HepG2 (cell line): ENCODE data around the gene PTEN. TPM values are rescaled to one million over a fixed set of nuclear protein-coding genes. Genes with fewer than 3 reads are reported as not detected.

Experiments used
- ATAC-seq: fragments of 200-7000 bp; cut with Tn5 transposase; 3 replicates; pipeline ENCODE4 v1.9.1; 2020; ENCODE audit warnings: mild to moderate bottlenecking, moderate library complexity
- BruUV-seq: library from RNA; stranded (reverse); fragments of 400-500 nt; replicated peaks from 2 replicates; lab custom pipeline; 2021; lab: Mats Ljungman, UMichigan
- CTCF ChIA-PET: fragments of 300-600 bp; formaldehyde crosslinking; extraction: SDS; loops from one replicate; lab custom pipeline; 2021; ENCODE audit warnings: low total read pairs, inconsistent platforms, low intra/inter-chr PET ratio; lab: Yijun Ruan, JAX
- POLR2A ChIA-PET: fragments of 350-600 bp; sonication (Branson Sonifier 250); formaldehyde crosslinking; loops from one replicate; lab custom pipeline; 2020; ENCODE audit warnings: antibody characterized with exemption, inconsistent platforms; lab: Yijun Ruan, JAX
- DNase-seq: peaks from one replicate; pipeline ENCODE4 v3.0.0-alpha.2; 2015; ENCODE audit warnings: low spot score
- FAIRE-seq: peaks from 3 replicates; lab custom pipeline; 2011; peaks lifted over from hg19 to GRCh38; lab: Jason Lieb, UNC
- H2AFZ ChIP-seq: one replicate; pipeline ENCODE4 v1.6.1; 2011; ENCODE audit warnings: low read length, inconsistent platforms
- H3K27ac ChIP-seq: fragments of 300-600 bp; 3 replicates; pipeline ENCODE4 v1.8.0; 2011; ENCODE audit warnings: mixed run types, mild to moderate bottlenecking, mixed read lengths, low read length, inconsistent platforms; ENCODE audit not compliant: insufficient read depth; ENCODE audit errors: extremely low read length
- H3K27me3 ChIP-seq, 2 experiments: fragments of 200-600 bp in 1 of 2; 2 replicates in 1 of 2; 3 replicates in 1 of 2; pipeline versions ENCODE4 v1.6.0 to v1.8.0; 2011; ENCODE audit warnings: low read length in 2 of 2, mild to moderate bottlenecking in 2 of 2, moderate library complexity in 2 of 2, inconsistent platforms in 1 of 2; ENCODE audit not compliant: insufficient read depth in 2 of 2, control insufficient read depth in 1 of 2
- H3K36me3 ChIP-seq, 2 experiments: fragments of 200-600 bp in 1 of 2; replicated peaks in 1 of 2; 2 replicates in 1 of 2; 3 replicates in 1 of 2; pipeline versions ENCODE4 v1.5.1 to v1.8.0; 2011; ENCODE audit warnings: low read length in 2 of 2, inconsistent platforms in 1 of 2; ENCODE audit not compliant: insufficient read depth in 2 of 2, control insufficient read depth in 1 of 2
- H3K4me1 ChIP-seq: 2 replicates; pipeline ENCODE4 v1.5.1; 2012; ENCODE audit warnings: low read length, inconsistent platforms; ENCODE audit not compliant: insufficient read depth
- H3K4me2 ChIP-seq: 2 replicates; pipeline ENCODE4 v1.6.0; 2011; ENCODE audit warnings: low read depth, low read length, inconsistent platforms
- H3K4me3 ChIP-seq, 3 experiments: fragments of 200-600 bp in 1 of 3; sonication (generic), shearing (Covaris generic) in 1 of 3; replicated peaks in 1 of 3; 2 replicates each; pipeline ENCODE4 v1.5.1; 2011 to 2016; ENCODE audit warnings: low read length in 3 of 3, inconsistent platforms in 2 of 3, low read depth in 2 of 3, mild to moderate bottlenecking in 2 of 3, control low read depth in 1 of 3, mixed read lengths in 1 of 3; ENCODE audit not compliant: insufficient read depth in 1 of 3
- H3K79me2 ChIP-seq: one replicate; pipeline ENCODE4 v1.6.1; 2011; ENCODE audit warnings: low read length, inconsistent platforms; ENCODE audit not compliant: insufficient read depth
- H3K9ac ChIP-seq: 2 replicates; pipeline ENCODE4 v1.6.0; 2011; ENCODE audit warnings: mild to moderate bottlenecking, low read depth, low read length, inconsistent platforms; ENCODE audit not compliant: insufficient read depth
- H3K9me3 ChIP-seq: 2 replicates; pipeline ENCODE4 v1.5.1; 2012; ENCODE audit warnings: mild to moderate bottlenecking, low read length
- H4K20me1 ChIP-seq: 2 replicates; pipeline ENCODE4 v1.6.0; 2011; ENCODE audit warnings: inconsistent platforms, mild to moderate bottlenecking, low read length, moderate library complexity; ENCODE audit not compliant: insufficient read depth
- ATF7 ChIP-seq, 2 experiments: fragments of 450-650 bp in 1 of 2; sonication (generic) in 1 of 2; formaldehyde crosslinking in 1 of 2; IDR thresholded peaks; 2 replicates each; pipeline versions ENCODE4 v1.4.0 to v1.6.1; 2016 to 2020; ENCODE audit warnings: antibody characterized with exemption in 1 of 2, mild to moderate bottlenecking in 1 of 2, missing genetic modification reagents in 1 of 2
- CREB1 ChIP-seq, 2 experiments: fragments of 450-650 bp in 1 of 2; IDR thresholded peaks; 2 replicates each; pipeline ENCODE4 v1.6.1; 2016 to 2017; ENCODE audit warnings: control low read depth in 1 of 2, mild to moderate bottlenecking in 1 of 2, missing compliant biosample characterization in 1 of 2, missing genetic modification characterization in 1 of 2
- SP140L ChIP-seq: sonication (generic); formaldehyde crosslinking; IDR thresholded peaks from 2 replicates; pipeline ENCODE4 v1.4.0; 2020; ENCODE audit warnings: missing genetic modification reagents, borderline replicate concordance
- SP2 ChIP-seq: sonication (generic); formaldehyde crosslinking; IDR thresholded peaks from 2 replicates; pipeline ENCODE4 v1.5.1; 2020; ENCODE audit warnings: mild to moderate bottlenecking, missing genetic modification reagents
- SRF ChIP-seq: IDR thresholded peaks from 2 replicates; pipeline ENCODE4 v1.6.1; 2011; ENCODE audit warnings: mild to moderate bottlenecking, low read depth, low read length, moderate library complexity
- ZFP36L2 ChIP-seq: sonication (generic); formaldehyde crosslinking; IDR thresholded peaks from 2 replicates; pipeline ENCODE4 v1.4.0; 2020; ENCODE audit warnings: missing genetic modification reagents
- ZNF709 ChIP-seq: sonication (generic); formaldehyde crosslinking; IDR thresholded peaks from 2 replicates; pipeline ENCODE4 v1.5.0; 2020; ENCODE audit warnings: mild to moderate bottlenecking, missing genetic modification reagents
- WGBS: methylation state at CpG from one replicate; pipeline ENCODE4 v1.1.6; 2017; ENCODE audit warnings: low lambda C conversion rate; 5-methylcytosine and 5-hydroxymethylcytosine counted together
- in situ Hi-C: cut with HindIII; loops from 2 replicates; pipeline ENCODE4 v1.10.0; 2017; ENCODE audit warnings: low pct_unique_long_range_greater_than_20kb; ENCODE audit not compliant: extremely low pct_ligation_motif_present
- intact Hi-C: fragments of 100-400 bp; cut with micrococcal nuclease; formaldehyde crosslinking; loops from one replicate; pipeline ENCODE4 v1.10.0; 2022; ENCODE audit not compliant: unreplicated experiment
- polyA plus RNA-seq, 8 experiments: library from polyadenylated mRNA; depleted of rRNA in 3 of 8; stranded (reverse) in 7 of 8; unstranded in 1 of 8; fragments of >200 nt; fragmentation: Illumina TruSeq in 4 of 8; extraction: Trizol in 4 of 8; gene quantifications; 2 replicates each; pipeline versions ENCODE4 v1.2.1 to v1.2.3, GENCODE V29; 2011 to 2016; ENCODE audit warnings: low read depth in 4 of 8, missing spikeins in 1 of 8, mixed read lengths in 1 of 8; ENCODE audit not compliant: insufficient read depth in 1 of 8
- total RNA-seq, 5 experiments: library from RNA; depleted of rRNA; stranded (reverse); fragments of >200 nt; fragmentation: Illumina TruSeq; extraction: Trizol; gene quantifications; 2 replicates each; pipeline ENCODE4 v1.2.3, GENCODE V29; 2016; ENCODE audit warnings: low read depth in 1 of 5
- TF ChIP-seq, protein P1 (sequence below): sonication (generic); formaldehyde crosslinking; IDR thresholded peaks from 2 replicates; pipeline ENCODE4 v1.4.0; 2020; ENCODE audit warnings: low read depth, missing genetic modification reagents

The PTEN gene
- total and polyA plus RNA-seq, 2 of the 13 experiments (the other 11 are each of a cell fraction or from before 2014, with no cell fraction given) = 30.3 to 61.3 TPM

DNA sequence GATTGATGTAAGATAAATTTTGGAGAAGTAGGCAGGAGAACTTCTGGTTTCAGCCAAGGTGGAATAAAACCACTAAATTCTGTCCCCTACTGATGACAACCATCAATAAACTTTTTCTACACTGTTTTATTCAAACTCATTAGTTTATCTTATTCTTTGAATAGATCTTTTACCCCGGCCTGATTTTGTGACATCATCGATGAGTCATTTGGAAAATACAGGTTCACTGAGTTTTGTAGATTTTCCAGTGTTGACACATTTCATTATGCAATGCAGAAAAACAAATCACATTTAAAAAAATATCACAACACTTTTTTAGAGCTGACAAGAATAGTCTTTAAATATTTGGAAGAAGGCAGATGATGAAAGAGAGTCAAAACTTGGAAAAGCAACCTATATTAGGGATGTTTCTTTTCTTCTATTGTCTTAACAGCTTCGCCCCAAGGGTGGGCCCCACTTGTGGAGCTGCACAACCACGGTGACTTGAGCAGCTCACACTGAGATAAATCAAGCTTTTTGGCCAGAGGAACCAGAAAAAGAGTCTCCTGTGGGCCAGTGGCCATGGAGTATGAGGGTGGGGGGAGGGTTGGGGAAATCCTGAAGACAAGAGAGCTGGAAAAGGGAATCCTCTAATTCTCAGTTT lies 112.8 kb downstream of the PTEN start:
- ChIA-PET POLR2A (no interaction called here), CTCF (no interaction called here)
- TF ChIP-seq, protein P1, sequence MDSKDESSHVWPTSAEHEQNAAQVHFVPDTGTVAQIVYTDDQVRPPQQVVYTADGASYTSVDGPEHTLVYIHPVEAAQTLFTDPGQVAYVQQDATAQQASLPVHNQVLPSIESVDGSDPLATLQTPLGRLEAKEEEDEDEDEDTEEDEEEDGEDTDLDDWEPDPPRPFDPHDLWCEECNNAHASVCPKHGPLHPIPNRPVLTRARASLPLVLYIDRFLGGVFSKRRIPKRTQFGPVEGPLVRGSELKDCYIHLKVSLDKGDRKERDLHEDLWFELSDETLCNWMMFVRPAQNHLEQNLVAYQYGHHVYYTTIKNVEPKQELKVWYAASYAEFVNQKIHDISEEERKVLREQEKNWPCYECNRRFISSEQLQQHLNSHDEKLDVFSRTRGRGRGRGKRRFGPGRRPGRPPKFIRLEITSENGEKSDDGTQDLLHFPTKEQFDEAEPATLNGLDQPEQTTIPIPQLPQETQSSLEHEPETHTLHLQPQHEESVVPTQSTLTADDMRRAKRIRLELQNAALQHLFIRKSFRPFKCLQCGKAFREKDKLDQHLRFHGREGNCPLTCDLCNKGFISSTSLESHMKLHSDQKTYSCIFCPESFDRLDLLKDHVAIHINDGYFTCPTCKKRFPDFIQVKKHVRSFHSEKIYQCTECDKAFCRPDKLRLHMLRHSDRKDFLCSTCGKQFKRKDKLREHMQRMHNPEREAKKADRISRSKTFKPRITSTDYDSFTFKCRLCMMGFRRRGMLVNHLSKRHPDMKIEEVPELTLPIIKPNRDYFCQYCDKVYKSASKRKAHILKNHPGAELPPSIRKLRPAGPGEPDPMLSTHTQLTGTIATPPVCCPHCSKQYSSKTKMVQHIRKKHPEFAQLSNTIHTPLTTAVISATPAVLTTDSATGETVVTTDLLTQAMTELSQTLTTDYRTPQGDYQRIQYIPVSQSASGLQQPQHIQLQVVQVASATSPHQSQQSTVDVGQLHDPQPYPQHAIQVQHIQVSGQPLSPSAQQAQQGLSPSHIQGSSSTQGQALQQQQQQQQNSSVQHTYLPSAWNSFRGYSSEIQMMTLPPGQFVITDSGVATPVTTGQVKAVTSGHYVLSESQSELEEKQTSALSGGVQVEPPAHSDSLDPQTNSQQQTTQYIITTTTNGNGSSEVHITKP (CRISPR knock-in tag) = no peak
- TF ChIP-seq SRF = no peak
- no peak for TF ChIP-seq SP140L (CRISPR knock-in tag)
- TF ChIP-seq CREB1 (IDR thresholded peaks at IDR 0.05) = peak; percentile 80
- TF ChIP-seq CREB1 (CRISPR knock-in tag; IDR thresholded peaks at IDR 0.05) = no peak
- no peak for TF ChIP-seq SP2 (CRISPR knock-in tag)
- no peak for TF ChIP-seq ZFP36L2
- peak; percentile 39; the same call in 1 of the 2 replicates for TF ChIP-seq ATF7 (IDR thresholded peaks at IDR 0.05)
- no peak for TF ChIP-seq ATF7 (CRISPR knock-in tag; IDR thresholded peaks at IDR 0.05)
- TF ChIP-seq ZNF709 = no peak
- intact Hi-C loops (loop anchor here (10.0 kb wide), 1 partner anchor 139 kb away; no protein-coding TSS in a partner anchor), in situ Hi-C loops (no loop called here)
- no peaks in the 10 kb centered on the region for H4K20me1 ChIP-seq
- H3K9me3 ChIP-seq = no peaks in the 10 kb centered on the region
- DNase-seq = no peak
- no peak for ATAC-seq
- H3K4me3 ChIP-seq = no peak overlapping the region
- no peak overlapping the region for H3K27ac ChIP-seq
- H3K4me1 ChIP-seq = no peaks in the 10 kb centered on the region
- H3K9ac ChIP-seq = no peak overlapping the region
- BruUV-seq = no TSS peak
- H3K4me2 ChIP-seq = no peak overlapping the region
- FAIRE-seq = no peak
- no peak overlapping the region for H2AFZ ChIP-seq
- no peaks in the 10 kb centered on the region for H3K27me3 ChIP-seq
- H3K79me2 ChIP-seq = no peaks in the 10 kb centered on the region
- 51% methylated on average over 4 of the region's 4 CpGs for WGBS
- no peaks in the 10 kb centered on the region for H3K36me3 ChIP-seq
